NCI-H345 (cell line): ENCODE measurements around the gene DUSP22.

Source experiments
- DNase-seq: peaks from one replicate; lab custom pipeline; 2025; lab: John Stamatoyannopoulos, UW

The DUSP22 gene

GRCh38 chr6:395432-396125, 103.3 kb downstream of the DUSP22 start:
- no peak for DNase-seq

DNA sequence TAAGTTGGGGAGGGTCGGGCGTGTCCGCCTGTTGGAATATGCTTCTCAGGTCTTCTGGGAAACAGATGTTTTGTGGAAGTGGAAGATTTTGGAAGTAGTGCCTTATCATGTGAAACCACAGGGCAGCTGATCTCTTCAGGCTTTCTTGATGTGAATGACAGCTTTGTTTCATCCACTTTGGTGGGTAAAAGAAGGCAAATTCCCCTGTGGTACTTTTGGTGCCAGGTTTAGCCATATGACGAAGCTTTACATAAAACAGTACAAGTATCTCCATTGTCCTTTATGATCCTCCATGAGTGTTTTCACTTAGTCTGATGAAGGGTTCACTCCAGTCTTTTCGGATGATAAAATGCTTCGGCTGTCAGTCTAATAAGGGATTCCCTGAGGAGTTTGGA, 103.8 kb downstream of the DUSP22 start:
- DNase-seq: no peak

GRCh38 chr6:397056-397455, 104.8 kb downstream of the DUSP22 start:
- no peak for DNase-seq

DNA sequence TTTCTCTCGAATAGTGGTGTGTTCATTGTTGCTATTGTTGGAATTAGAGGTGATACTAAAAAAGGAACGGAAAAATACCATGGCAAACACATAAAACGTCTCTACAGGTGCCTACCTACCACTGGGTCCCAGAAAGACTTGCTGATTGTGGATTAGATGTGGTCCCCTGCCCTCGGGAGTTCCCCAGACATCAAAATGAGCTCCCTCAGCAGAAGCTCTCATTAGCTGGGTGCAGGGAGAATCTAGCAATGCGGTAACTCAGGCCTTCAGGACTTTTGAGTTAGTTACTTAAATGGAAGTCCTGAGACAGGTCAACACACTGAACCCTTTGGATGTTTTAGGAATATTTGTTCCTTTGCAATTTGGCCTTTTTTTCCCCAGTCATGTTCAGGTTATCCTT, 105.3 kb downstream of the DUSP22 start:
- DNase-seq: no peak

DNA sequence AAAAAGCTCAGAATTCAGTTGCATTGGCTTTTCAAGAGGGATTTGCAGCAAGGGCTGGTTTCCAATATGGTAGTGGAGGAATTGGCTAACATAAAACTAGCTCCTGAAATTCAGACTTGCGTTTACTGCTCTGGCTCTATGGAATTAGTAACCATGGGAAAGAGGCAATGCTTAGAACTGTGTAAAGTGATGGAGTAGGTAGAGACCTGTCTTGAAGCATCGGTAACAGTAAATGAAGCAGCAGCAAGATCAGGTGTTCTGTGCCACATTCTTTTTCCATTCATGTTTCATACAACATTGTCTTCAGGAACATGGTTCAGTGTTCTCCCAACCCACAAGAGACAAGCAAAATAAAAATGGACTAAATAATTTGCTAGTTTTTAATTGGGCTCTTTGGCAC, 105.8 kb downstream of the DUSP22 start:
- DNase-seq: no peak

DNA sequence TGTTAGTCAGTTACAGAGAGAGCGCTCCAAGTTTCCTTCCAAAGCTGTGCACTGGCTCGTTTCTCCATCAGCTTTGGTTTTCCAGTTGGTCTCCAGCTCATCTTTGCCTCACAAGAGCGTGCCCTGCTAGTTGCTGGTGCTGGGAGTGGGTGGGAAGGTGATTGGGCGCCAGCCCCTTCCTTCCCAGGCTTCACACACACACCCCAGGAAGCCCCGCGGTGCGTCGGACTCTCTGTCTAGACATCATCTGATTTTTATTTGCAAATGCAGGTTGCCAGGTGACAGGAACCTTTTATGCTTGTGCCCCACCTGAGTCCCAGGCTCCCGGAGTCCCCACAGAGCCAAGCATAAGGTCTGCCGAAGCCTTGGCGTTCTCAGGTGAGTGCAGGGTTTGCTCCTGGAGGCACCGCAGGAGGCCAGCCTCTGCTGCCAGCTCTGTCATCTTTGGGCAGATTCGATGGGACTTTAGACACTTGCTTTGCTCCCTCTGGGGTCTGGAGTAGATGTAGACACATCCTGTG, 106.3 kb downstream of the DUSP22 start:
- DNase-seq: no peak

DNA sequence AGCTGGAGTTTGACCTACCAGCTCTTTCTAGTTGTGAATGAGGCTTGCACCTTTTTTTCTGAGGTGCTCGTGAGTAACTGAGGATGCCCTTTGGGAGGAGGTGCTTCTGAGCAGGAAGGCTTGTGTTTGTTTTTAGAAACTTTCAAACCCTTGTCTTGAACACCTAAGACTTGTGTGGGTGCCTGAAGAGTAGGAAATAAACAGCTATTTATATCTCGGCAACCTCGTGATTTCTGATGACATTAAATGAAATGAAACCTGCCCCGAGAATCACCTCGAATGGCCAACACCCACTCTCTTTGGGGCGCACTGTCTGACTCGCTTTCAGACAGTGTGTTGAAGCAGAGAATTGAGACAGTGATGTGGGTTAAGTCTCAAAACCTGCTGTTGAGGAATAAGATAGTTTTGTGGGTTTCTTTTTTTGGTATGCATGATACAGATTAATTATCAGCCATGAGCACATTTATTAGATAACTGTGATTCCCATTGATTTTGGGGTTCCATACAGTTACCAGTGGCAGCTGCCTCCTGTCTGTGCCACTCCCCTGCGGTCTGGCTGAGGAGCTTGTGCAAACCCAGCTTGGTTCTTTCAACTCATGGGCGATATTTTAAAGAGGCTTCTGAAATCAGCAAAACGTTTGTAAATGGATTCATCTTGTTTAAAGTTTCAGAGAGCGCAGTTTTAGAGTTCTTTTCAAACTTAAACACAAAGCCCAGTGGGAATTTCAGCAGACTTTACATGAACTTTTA, 107.7 kb downstream of the DUSP22 start:
- no peak for DNase-seq

- no peak for DNase-seq
Measured at GRCh38 chr6:400815-401214, 108.5 kb downstream of the DUSP22 start.
